T-helper 1 cell (primary cell): ENCODE measurements around the gene HSD17B2.
"Not testable (repeated sequence)": the region's sequence is repeated elsewhere in the genome, so short reads cannot be mapped to it uniquely, and the experiment has no call there.

Experiments
- DNase-seq, 5 donors: peaks; one replicate each; pipeline ENCODE4 v3.0.0-alpha.2; 2012 to 2020

HSD17B2 gene

GRCh38 chr16:82136956-82137821 lies 102.1 kb downstream of the HSD17B2 start:
- DNase-seq, result no peak

- no peak for DNase-seq
Measured at GRCh38 chr16:82137822-82138167, 102.7 kb downstream of the HSD17B2 start.

- DNase-seq, result no peak
Measured at GRCh38 chr16:82138478-82139285, 103.6 kb downstream of the HSD17B2 start.

- not testable (repeated sequence) for DNase-seq
Measured at GRCh38 chr16:82139286-82139571, 104.2 kb downstream of the HSD17B2 start.

- no peak for DNase-seq
Measured at GRCh38 chr16:82146556-82146955, 111.5 kb downstream of the HSD17B2 start.

- DNase-seq, result no peak
Measured at GRCh38 chr16:82146957-82147356, 111.9 kb downstream of the HSD17B2 start.

GRCh38 chr16:82147546-82147945 lies 112.5 kb downstream of the HSD17B2 start:
- no peak for DNase-seq
